ENCODE results near the gene SHLD2.
"Not testable (repeated sequence)": the region's sequence is repeated elsewhere in the genome, so short reads cannot be mapped to it uniquely, and the experiment has no call there.

SHLD2 gene

GRCh38 chr10:87085537-87085936 lies 9.5 kb upstream of the SHLD2 start:
- no peak for DNase-seq (ENCODE audit: low spot score)

GRCh38 chr10:87089746-87090145 lies 5.3 kb upstream of the SHLD2 start:
- DNase-seq (ENCODE audit: low spot score), result no peak

GRCh38 chr10:87090779-87091178 lies 4.2 kb upstream of the SHLD2 start:
- DNase-seq (ENCODE audit: low spot score), result no peak

- no peak for DNase-seq (ENCODE audit: low spot score)
Observed at GRCh38 chr10:87092376-87092860, 2.6 kb upstream of the SHLD2 start.

- DNase-seq (ENCODE audit: low spot score), result peak; percentile 33
Observed at GRCh38 chr10:87092861-87093631, 2.0 kb upstream of the SHLD2 start.

- DNase-seq (ENCODE audit: low spot score), result peak; percentile 51
Observed at GRCh38 chr10:87093632-87094372, 1.2 kb upstream of the SHLD2 start.

- DNase-seq (ENCODE audit: low spot score), result peak; percentile 83
Observed at GRCh38 chr10:87095236-87095945, 385 bp downstream of the SHLD2 start.

- no peak for DNase-seq (ENCODE audit: low spot score)
Observed at GRCh38 chr10:87101996-87102395, 7.0 kb downstream of the SHLD2 start.

GRCh38 chr10:87104727-87105126 lies 9.7 kb downstream of the SHLD2 start:
- DNase-seq (ENCODE audit: low spot score), result not testable (repeated sequence)

- no peak for DNase-seq (ENCODE audit: low spot score)
Observed at GRCh38 chr10:87105446-87106124, 10.6 kb downstream of the SHLD2 start.

GRCh38 chr10:87118122-87118521 lies 23.1 kb downstream of the SHLD2 start:
- not testable (repeated sequence) for DNase-seq (ENCODE audit: low spot score)

GRCh38 chr10:87119029-87119428 lies 24.0 kb downstream of the SHLD2 start:
- not testable (repeated sequence) for DNase-seq (ENCODE audit: low spot score)

- not testable (repeated sequence) for DNase-seq (ENCODE audit: low spot score)
Observed at GRCh38 chr10:87123351-87123750, 28.3 kb downstream of the SHLD2 start.

- not testable (repeated sequence) for DNase-seq (ENCODE audit: low spot score)
Observed at GRCh38 chr10:87127048-87127447, 32.0 kb downstream of the SHLD2 start.

- DNase-seq (ENCODE audit: low spot score), result not testable (repeated sequence)
Observed at GRCh38 chr10:87127607-87128156, 32.7 kb downstream of the SHLD2 start.

GRCh38 chr10:87132176-87132575 lies 37.2 kb downstream of the SHLD2 start:
- DNase-seq (ENCODE audit: low spot score), result not testable (repeated sequence)

- not testable (repeated sequence) for DNase-seq (ENCODE audit: low spot score)
Observed at GRCh38 chr10:87133936-87134335, 38.9 kb downstream of the SHLD2 start.

- DNase-seq (ENCODE audit: low spot score), result not testable (repeated sequence)
Observed at GRCh38 chr10:87134440-87134839, 39.4 kb downstream of the SHLD2 start.

GRCh38 chr10:87137478-87137877 lies 42.5 kb downstream of the SHLD2 start:
- not testable (repeated sequence) for DNase-seq (ENCODE audit: low spot score)

GRCh38 chr10:87142230-87143108 lies 47.5 kb downstream of the SHLD2 start:
- not testable (repeated sequence) for DNase-seq (ENCODE audit: low spot score)

- DNase-seq (ENCODE audit: low spot score), result not testable (repeated sequence)
Observed at GRCh38 chr10:87143109-87143418, 48.1 kb downstream of the SHLD2 start.

Measured in iPS-NIHi11 (cell line).